Transverse colon (tissue), 4 donors: ENCODE data around the gene PDZD2. TPM values are rescaled to one million over a fixed set of nuclear protein-coding genes. Genes with fewer than 3 reads are reported as not detected.

ENCODE experiments used
- DNase-seq: peaks from one replicate; pipeline ENCODE4 v3.0.0-alpha.2; 2019
- H3K27ac ChIP-seq, 4 donors: fragments of 200-600 bp; sonication (generic); 2 replicates each; pipeline ENCODE4 v1.5.1; 2016 to 2018; ENCODE audit warnings: inconsistent platforms in 4 of 4
- H3K27me3 ChIP-seq: fragments of 200-600 bp; sonication (generic); 2 replicates; pipeline ENCODE4 v1.5.1; 2017; ENCODE audit warnings: inconsistent platforms
- H3K36me3 ChIP-seq, 4 donors: fragments of 200-600 bp; sonication (generic); 2 replicates each; pipeline ENCODE4 v1.5.1; 2017 to 2019; ENCODE audit warnings: inconsistent platforms in 4 of 4
- H3K4me1 ChIP-seq, 4 donors: fragments of 200-600 bp; sonication (generic); 2 replicates each; pipeline ENCODE4 v1.5.1; 2017 to 2020; ENCODE audit warnings: inconsistent platforms in 4 of 4
- H3K4me3 ChIP-seq, 4 donors: fragments of 200-600 bp; sonication (generic); 1 replicate in 1 of 4; 2 replicates in 3 of 4; pipeline versions ENCODE4 v1.5.1 to v1.6.1; 2017 to 2019; ENCODE audit warnings: inconsistent platforms in 4 of 4
- H3K9me3 ChIP-seq, 2 donors: fragments of 200-600 bp; sonication (generic); 2 replicates each; pipeline ENCODE4 v1.5.1; 2017 to 2019; ENCODE audit warnings: inconsistent platforms in 2 of 2
- CTCF ChIP-seq, 5 experiments: fragments of 200-600 bp in 3 of 5; fragments of 450-650 bp in 2 of 5; sonication (generic) in 3 of 5; IDR thresholded peaks; 1 replicate in 2 of 5; 2 replicates in 3 of 5; pipeline ENCODE4 v1.5.1; 2016 to 2017; ENCODE audit warnings: antibody characterized with exemption in 5 of 5, inconsistent platforms in 3 of 5, mild to moderate bottlenecking in 2 of 5, moderate library complexity in 1 of 5
- EP300 ChIP-seq: sonication (generic); formaldehyde crosslinking; IDR thresholded peaks from one replicate; pipeline ENCODE4 v1.6.1; 2017; ENCODE audit warnings: antibody characterized with exemption, low read depth
- POLR2A ChIP-seq: fragments of 450-650 bp; IDR thresholded peaks from one replicate; pipeline ENCODE4 v1.6.1; 2016; ENCODE audit warnings: antibody characterized with exemption, mild to moderate bottlenecking, moderate library complexity
- POLR2AphosphoS5 ChIP-seq, 3 donors: sonication (generic); formaldehyde crosslinking; IDR thresholded peaks; one replicate each; pipeline ENCODE4 v1.6.1; 2016; ENCODE audit warnings: antibody characterized with exemption in 3 of 3
- WGBS, 2 donors: methylation state at CpG; one replicate each; pipeline ENCODE4 v1.1.5; 2018; ENCODE audit warnings: low coverage in 1 of 2; 5-methylcytosine and 5-hydroxymethylcytosine counted together
- in situ Hi-C, 4 donors: fragments of 200-750 bp; cut with MboI; loops; one replicate each; pipeline versions ENCODE4 v1.15.0 to v1.15.1; 2017; ENCODE audit warnings: low sequenced_read_pairs in 3 of 4, low pct_ligation_motif_present in 1 of 4, low pct_unique_long_range_greater_than_20kb in 1 of 4
- intact Hi-C: fragments of 100-400 bp; cut with DNase I; formaldehyde crosslinking; loops from one replicate; pipeline ENCODE4 v1.15.1; 2023; ENCODE audit warnings: low total_unique reads
- total RNA-seq, 4 donors: library from RNA; depleted of rRNA; stranded (reverse); fragments of >200 nt; gene quantifications; one replicate each; pipeline ENCODE4 v1.1.0, GENCODE V29; 2016

Gene PDZD2
- total RNA-seq, 4 donors from 2014 or later: 2.0 to 3.7 (median 2.8) TPM

- DNase-seq: no peak
- Histone ChIP-seq H3K27me3 (no peaks in the 10 kb centered on the region), H3K9me3 (no peaks in the 10 kb centered on the region), H3K4me3 (no peak overlapping the region), H3K4me1 (no peaks in the 10 kb centered on the region), H3K36me3 (no peaks in the 10 kb centered on the region), H3K27ac (no peak overlapping the region)
- in situ Hi-C loops (no loop called here), intact Hi-C loops (no loop called here)
- TF ChIP-seq POLR2A (no peak), CTCF (IDR thresholded peaks at IDR 0.05) (no peak), EP300 (no peak), POLR2AphosphoS5 (IDR thresholded peaks at IDR 0.05) (no peak)
- 81% methylated on average over 1 of the region's 1 CpG; no CpG with 5 or more reads in 1 of the 2 donors for WGBS, 2 donors
These were observed 81.1 kb downstream of the PDZD2 start for GRCh38 chr5:31720004-31720403.

- no peak overlapping the region for H3K27ac ChIP-seq
- H3K27me3 ChIP-seq: no peaks in the 10 kb centered on the region
- no peak overlapping the region for H3K4me3 ChIP-seq
- intact Hi-C loops: no loop called here
- 61 to 73% methylated on average over 4 of the region's 4 CpGs for WGBS, 2 donors
- H3K36me3 ChIP-seq: no peaks in the 10 kb centered on the region
- TF ChIP-seq POLR2AphosphoS5 (IDR thresholded peaks at IDR 0.05) (no peak), EP300 (no peak), CTCF (IDR thresholded peaks at IDR 0.05) (no peak), POLR2A (no peak)
- in situ Hi-C loops: no loop called here
- H3K4me1 ChIP-seq: no peaks in the 10 kb centered on the region
- H3K9me3 ChIP-seq: no peaks in the 10 kb centered on the region
- no peak for DNase-seq
These were observed 81.9 kb downstream of the PDZD2 start for GRCh38 chr5:31720811-31721345.

GRCh38 chr5:31722111-31722510 lies 83.2 kb downstream of the PDZD2 start:
- H3K9me3 ChIP-seq: no peaks in the 10 kb centered on the region
- TF ChIP-seq POLR2A (no peak), CTCF (IDR thresholded peaks at IDR 0.05) (no peak), EP300 (no peak), POLR2AphosphoS5 (IDR thresholded peaks at IDR 0.05) (no peak)
- H3K4me1 ChIP-seq: no peaks in the 10 kb centered on the region
- H3K4me3 ChIP-seq: no peak overlapping the region
- intact Hi-C loops: no loop called here
- H3K36me3 ChIP-seq: no peaks in the 10 kb centered on the region
- H3K27ac ChIP-seq: no peak overlapping the region
- H3K27me3 ChIP-seq: no peaks in the 10 kb centered on the region
- 68 to 77% methylated on average over 2 to 4 of the region's 4 CpGs for WGBS, 2 donors
- DNase-seq: no peak
- in situ Hi-C loops: no loop called here

GRCh38 chr5:31725996-31726395 lies 87.1 kb downstream of the PDZD2 start:
- intact Hi-C loops: no loop called here
- DNase-seq: no peak
- Histone ChIP-seq H3K4me1 (no peaks in the 10 kb centered on the region), H3K9me3 (no peaks in the 10 kb centered on the region), H3K36me3 (no peaks in the 10 kb centered on the region), H3K27ac (no peak overlapping the region), H3K27me3 (no peaks in the 10 kb centered on the region), H3K4me3 (no peak overlapping the region)
- in situ Hi-C loops: no loop called here
- WGBS, 2 donors: 91% methylated on average over 10 of the region's 10 CpGs; no CpG with 5 or more reads in 1 of the 2 donors
- TF ChIP-seq CTCF (IDR thresholded peaks at IDR 0.05): no peak
- TF ChIP-seq POLR2AphosphoS5 (IDR thresholded peaks at IDR 0.05): no peak
- no peak for TF ChIP-seq POLR2A
